ENCODE results near the gene RCAN2. TPM values are rescaled to one million over a fixed set of nuclear protein-coding genes. Genes with fewer than 3 reads are reported as not detected.

The RCAN2 gene
- total RNA-seq, 1 donor from 2014 or later, result 17.0 TPM

GRCh38 chr6:46444772-46445454 is 46.3 kb downstream of the RCAN2 start:
- no peak overlapping the region for H3K27ac Mint-ChIP-seq (ENCODE audit: unreplicated experiment)
- H3K4me3 Mint-ChIP-seq (ENCODE audit: unreplicated experiment), result no peak overlapping the region
- no peak for DNase-seq (ENCODE audit: low spot score)
- H3K4me1 Mint-ChIP-seq (ENCODE audit: unreplicated experiment), result no peaks in the 10 kb centered on the region
- no peak for TF ChIP-seq CTCF (IDR thresholded peaks at IDR 0.05; ENCODE audit: unreplicated experiment)
- no peaks in the 10 kb centered on the region for H3K9me3 Mint-ChIP-seq (ENCODE audit: unreplicated experiment)
- no peaks in the 10 kb centered on the region for H3K36me3 Mint-ChIP-seq (ENCODE audit: low read depth, unreplicated experiment)
- peaks cover under 1% of the 10 kb centered on the region for H3K27me3 Mint-ChIP-seq (ENCODE audit: unreplicated experiment)

GRCh38 chr6:46443623-46444022 is 47.6 kb downstream of the RCAN2 start:
- Mint-ChIP-seq H3K4me3 (ENCODE audit: unreplicated experiment) (no peak overlapping the region), H3K36me3 (ENCODE audit: low read depth, unreplicated experiment) (no peaks in the 10 kb centered on the region), H3K9me3 (ENCODE audit: unreplicated experiment) (no peaks in the 10 kb centered on the region), H3K27me3 (ENCODE audit: unreplicated experiment) (no peaks in the 10 kb centered on the region), H3K27ac (ENCODE audit: unreplicated experiment) (no peak overlapping the region), H3K4me1 (ENCODE audit: unreplicated experiment) (no peaks in the 10 kb centered on the region)
- DNase-seq (ENCODE audit: low spot score), result no peak
- TF ChIP-seq CTCF (IDR thresholded peaks at IDR 0.05; ENCODE audit: unreplicated experiment), result no peak

GRCh38 chr6:46440641-46441040 is 50.6 kb downstream of the RCAN2 start:
- Mint-ChIP-seq H3K9me3 (ENCODE audit: unreplicated experiment) (no peaks in the 10 kb centered on the region), H3K27me3 (ENCODE audit: unreplicated experiment) (no peaks in the 10 kb centered on the region), H3K36me3 (ENCODE audit: low read depth, unreplicated experiment) (no peaks in the 10 kb centered on the region), H3K27ac (ENCODE audit: unreplicated experiment) (no peak overlapping the region), H3K4me1 (ENCODE audit: unreplicated experiment) (no peaks in the 10 kb centered on the region), H3K4me3 (ENCODE audit: unreplicated experiment) (no peak overlapping the region)
- no peak for DNase-seq (ENCODE audit: low spot score)
- TF ChIP-seq CTCF (IDR thresholded peaks at IDR 0.05; ENCODE audit: unreplicated experiment), result no peak

GRCh38 chr6:46440141-46440540 is 51.1 kb downstream of the RCAN2 start:
- Mint-ChIP-seq H3K27me3 (ENCODE audit: unreplicated experiment) (no peaks in the 10 kb centered on the region), H3K4me1 (ENCODE audit: unreplicated experiment) (no peaks in the 10 kb centered on the region), H3K27ac (ENCODE audit: unreplicated experiment) (no peak overlapping the region), H3K36me3 (ENCODE audit: low read depth, unreplicated experiment) (no peaks in the 10 kb centered on the region), H3K9me3 (ENCODE audit: unreplicated experiment) (no peaks in the 10 kb centered on the region), H3K4me3 (ENCODE audit: unreplicated experiment) (no peak overlapping the region)
- DNase-seq (ENCODE audit: low spot score), result no peak
- no peak for TF ChIP-seq CTCF (IDR thresholded peaks at IDR 0.05; ENCODE audit: unreplicated experiment)

GRCh38 chr6:46438245-46438644 is 53.0 kb downstream of the RCAN2 start:
- H3K4me1 Mint-ChIP-seq (ENCODE audit: unreplicated experiment), result no peaks in the 10 kb centered on the region

More at GRCh38 chr6:46438245-46438644, 53.0 kb downstream of the RCAN2 start:
- DNase-seq (ENCODE audit: low spot score), result no peak
- Mint-ChIP-seq H3K36me3 (ENCODE audit: low read depth, unreplicated experiment) (peaks cover 1% of the 10 kb centered on the region), H3K27me3 (ENCODE audit: unreplicated experiment) (no peaks in the 10 kb centered on the region), H3K27ac (ENCODE audit: unreplicated experiment) (no peak overlapping the region), H3K9me3 (ENCODE audit: unreplicated experiment) (no peaks in the 10 kb centered on the region), H3K4me3 (ENCODE audit: unreplicated experiment) (no peak overlapping the region)
- TF ChIP-seq CTCF (IDR thresholded peaks at IDR 0.05; ENCODE audit: unreplicated experiment), result no peak
